ENCODE data around the gene GRID2. TPM values are rescaled to one million over a fixed set of nuclear protein-coding genes. Genes with fewer than 3 reads are reported as not detected.

The GRID2 gene
- total RNA-seq, 6 experiments from 2014 or later: not detected

GRCh38 chr4:93228021-93228420, 924.3 kb downstream of the GRID2 start:
- Histone ChIP-seq H3K36me3 (no peaks in the 10 kb centered on the region), H3K27ac (no peak overlapping the region), H3K4me3 (no peak overlapping the region), H3K27me3 (no peaks in the 10 kb centered on the region), H3K9me3 (peaks cover 0 to 3% (median 0%) of the 10 kb centered on the region in 4 donors), H3K4me1 (no peaks in the 10 kb centered on the region)
- 32% methylated on average over 3 of the region's 3 CpGs for WGBS (ENCODE audit: insufficient coverage, low coverage, low lambda C conversion rate, missing lambda C conversion rate)
- intact Hi-C loops (cut with DNase I): no loop called here
- no peak for DNase-seq
- ATAC-seq: no peak
- TF ChIP-seq POLR2A (IDR thresholded peaks at IDR 0.05) (no peak), CTCF (IDR thresholded peaks at IDR 0.05) (no peak)

DNA sequence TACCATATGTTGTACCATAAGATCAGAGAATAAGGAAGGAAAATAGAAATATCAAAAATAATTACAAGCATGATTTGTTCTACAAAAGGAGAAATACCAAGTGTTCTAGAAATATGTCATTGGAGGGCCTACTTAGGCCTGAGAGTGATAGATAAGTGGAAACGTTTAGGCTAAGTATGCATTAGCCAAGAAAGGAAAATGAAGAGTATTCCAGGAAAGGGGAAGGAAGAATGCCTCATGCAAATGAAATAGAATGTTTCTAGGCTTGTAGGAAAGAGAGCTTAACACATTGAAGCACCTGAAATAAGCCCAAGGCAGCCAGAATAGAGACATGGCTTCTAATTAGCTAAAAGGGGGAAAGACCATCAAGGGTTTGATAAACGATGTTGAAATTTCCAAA, 929.1 kb downstream of the GRID2 start:
- WGBS (ENCODE audit: insufficient coverage, low coverage, low lambda C conversion rate, missing lambda C conversion rate): 68% methylated on average over 2 of the region's 2 CpGs
- ATAC-seq (no peak), DNase-seq (no peak)
- Histone ChIP-seq H3K27ac (no peak overlapping the region), H3K4me1 (no peaks in the 10 kb centered on the region), H3K9me3 (no peaks in the 10 kb centered on the region), H3K36me3 (no peaks in the 10 kb centered on the region), H3K27me3 (no peaks in the 10 kb centered on the region), H3K4me3 (no peak overlapping the region)
- intact Hi-C loops (cut with DNase I): no loop called here
- no peak for TF ChIP-seq CTCF (IDR thresholded peaks at IDR 0.05)

GRCh38 chr4:93237521-93237920, 933.8 kb downstream of the GRID2 start:
- DNase-seq (no peak), ATAC-seq (no peak)
- intact Hi-C loops (cut with DNase I): no loop called here
- TF ChIP-seq POLR2A (IDR thresholded peaks at IDR 0.05): no peak
- H3K36me3 ChIP-seq: no peaks in the 10 kb centered on the region
- H3K27me3 ChIP-seq: no peaks in the 10 kb centered on the region
- no peaks in the 10 kb centered on the region for H3K4me1 ChIP-seq
- H3K9me3 ChIP-seq: no peaks in the 10 kb centered on the region
- WGBS (ENCODE audit: insufficient coverage, low coverage, low lambda C conversion rate, missing lambda C conversion rate): 39% methylated on average over 2 of the region's 2 CpGs
- no peak overlapping the region for H3K4me3 ChIP-seq
- H3K27ac ChIP-seq: no peak overlapping the region

DNA sequence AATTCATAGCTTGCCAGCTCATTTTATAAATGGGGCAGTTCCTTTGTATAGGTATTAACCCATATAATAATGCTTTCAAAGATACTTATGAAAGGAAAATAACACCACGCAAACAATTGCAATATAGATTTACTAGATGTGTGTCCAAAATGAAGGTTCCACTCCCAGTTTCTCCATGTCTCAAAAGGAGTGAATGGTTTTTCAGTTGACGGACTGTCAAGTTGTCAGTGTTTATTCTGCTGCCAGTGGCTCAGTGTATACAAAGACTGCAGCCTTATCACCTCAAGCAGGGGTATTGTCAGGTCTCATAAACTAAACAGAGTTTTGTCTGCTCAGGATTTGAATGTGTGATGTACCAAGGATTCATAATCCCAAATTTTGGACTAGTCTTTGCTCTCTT, 939.5 kb downstream of the GRID2 start:
- DNase-seq (no peak), ATAC-seq (no peak)
- Histone ChIP-seq H3K27ac (no peak overlapping the region), H3K27me3 (no peaks in the 10 kb centered on the region), H3K4me3 (no peak overlapping the region), H3K9me3 (no peaks in the 10 kb centered on the region), H3K4me1 (no peaks in the 10 kb centered on the region), H3K36me3 (no peaks in the 10 kb centered on the region)
- intact Hi-C loops (cut with DNase I): no loop called here
- TF ChIP-seq CTCF (IDR thresholded peaks at IDR 0.05) (no peak), POLR2A (IDR thresholded peaks at IDR 0.05) (no peak)
- 45% methylated on average over 2 of the region's 2 CpGs for WGBS (ENCODE audit: insufficient coverage, low coverage, low lambda C conversion rate, missing lambda C conversion rate)

DNA sequence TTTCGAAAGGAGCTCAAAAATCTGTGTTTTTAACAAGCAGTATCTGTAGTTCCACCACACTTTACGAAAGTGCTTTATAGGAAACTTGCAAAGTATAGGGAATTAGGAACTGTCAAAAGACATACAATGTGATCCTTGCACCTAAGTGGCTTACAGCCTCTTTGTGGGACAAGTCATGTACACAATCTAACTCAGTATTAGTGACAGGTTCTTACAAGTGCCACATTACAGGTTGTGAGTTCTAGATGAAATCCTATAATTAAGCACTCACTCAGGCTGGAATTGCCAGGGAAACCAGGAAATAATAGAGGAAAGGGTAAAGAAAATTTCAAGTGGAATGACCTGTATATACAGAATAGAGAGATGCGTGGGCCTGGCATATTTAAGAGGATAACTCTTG, 957.4 kb downstream of the GRID2 start:
- no peaks in the 10 kb centered on the region for H3K36me3 ChIP-seq
- TF ChIP-seq POLR2A (IDR thresholded peaks at IDR 0.05) (no peak), CTCF (IDR thresholded peaks at IDR 0.05) (no peak)
- 72% methylated on average over 3 of the region's 3 CpGs for WGBS (ENCODE audit: insufficient coverage, low coverage, low lambda C conversion rate, missing lambda C conversion rate)
- DNase-seq: no peak
- no peak overlapping the region for H3K4me3 ChIP-seq
- no peak overlapping the region for H3K27ac ChIP-seq
- no peaks in the 10 kb centered on the region for H3K9me3 ChIP-seq
- no peaks in the 10 kb centered on the region for H3K27me3 ChIP-seq
- intact Hi-C loops (cut with DNase I): no loop called here
- no peak for ATAC-seq
- H3K4me1 ChIP-seq: no peaks in the 10 kb centered on the region
